ENCODE measurements around the gene FAM131A.

GRCh38 chr3:184315543-184315867 lies 21.9 kb upstream of the FAM131A start:
- no peak for TF ChIP-seq NR1H2 (CRISPR knock-in tag; IDR thresholded peaks at IDR 0.05)
- TF ChIP-seq ATF3 (CRISPR knock-in tag; conservative IDR thresholded peaks at IDR 0.05): no peak
- TF ChIP-seq FOXK1 (CRISPR knock-in tag; IDR thresholded peaks at IDR 0.05): no peak
- no peak for TF ChIP-seq AFF4 (CRISPR knock-in tag; IDR thresholded peaks at IDR 0.05; ENCODE audit: borderline replicate concordance)
- no peak for TF ChIP-seq ARID4B (CRISPR knock-in tag; IDR thresholded peaks at IDR 0.05; ENCODE audit: borderline replicate concordance)
- no peak for TF ChIP-seq RELA (CRISPR knock-in tag; IDR thresholded peaks at IDR 0.05; ENCODE audit: borderline replicate concordance)
- no peak for TF ChIP-seq TEAD4 (CRISPR knock-in tag; IDR thresholded peaks at IDR 0.05)
- no peak for TF ChIP-seq ZSCAN18 (CRISPR knock-in tag; IDR thresholded peaks at IDR 0.05)
- TF ChIP-seq CTCF (IDR thresholded peaks at IDR 0.05): no peak
- no peak for TF ChIP-seq GTF2I (CRISPR knock-in tag; conservative IDR thresholded peaks at IDR 0.05)
- TF ChIP-seq STAT6 (CRISPR knock-in tag; conservative IDR thresholded peaks at IDR 0.05; ENCODE audit: low read depth): no peak
- no peak for TF ChIP-seq ZNF121 (CRISPR knock-in tag; IDR thresholded peaks at IDR 0.05)
- no peak for TF ChIP-seq FOXJ3 (CRISPR knock-in tag; IDR thresholded peaks at IDR 0.05; ENCODE audit: borderline replicate concordance)
- no peak for TF ChIP-seq FOXP1 (CRISPR knock-in tag; IDR thresholded peaks at IDR 0.05; ENCODE audit: borderline replicate concordance)

All from WTC11 (cell line).